ENCODE data around the gene ZNF865.
"Not testable (repeated sequence)": the region's sequence is repeated elsewhere in the genome, so short reads cannot be mapped to it uniquely, and the experiment has no call there.

ZNF865 gene

DNA sequence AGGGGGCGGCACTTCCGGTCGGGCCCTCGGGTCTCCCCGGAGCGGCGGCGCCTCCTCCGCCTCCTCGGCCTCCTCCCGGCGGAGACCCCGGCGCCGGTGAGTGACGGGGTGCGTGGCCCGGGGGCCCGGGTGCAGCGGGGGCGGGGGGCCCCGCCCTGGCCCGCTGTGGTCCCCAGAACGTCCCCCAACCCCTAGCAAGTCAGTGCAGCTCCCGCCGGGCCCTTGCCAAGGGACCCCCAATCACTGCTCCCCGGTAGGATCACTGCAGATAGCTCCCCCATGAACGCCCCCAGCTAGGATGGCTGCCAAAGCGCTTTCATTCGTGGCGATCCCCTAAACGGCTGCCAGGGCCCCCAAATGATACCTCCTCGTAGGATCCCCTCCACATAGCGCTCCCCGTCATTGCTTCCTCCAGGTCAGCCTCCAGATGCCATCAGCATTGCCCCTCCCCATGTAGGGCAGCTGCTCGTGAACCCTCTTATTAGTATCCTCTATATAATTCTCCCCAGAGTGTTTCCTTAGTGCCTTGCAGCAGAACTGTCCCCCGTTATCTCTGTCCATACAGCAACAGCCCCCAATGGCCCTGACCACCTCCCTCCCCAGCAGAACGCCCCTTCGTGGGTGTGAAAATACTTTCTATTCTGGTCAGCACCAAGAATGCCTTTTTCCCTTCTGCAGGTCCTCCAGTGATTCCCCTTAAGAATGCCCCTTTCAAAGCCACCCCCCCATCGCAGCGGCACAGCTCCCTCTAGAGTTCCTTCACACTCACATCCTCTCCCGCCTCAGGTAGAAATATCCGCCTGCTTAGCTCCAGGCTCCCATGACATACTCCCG lies at the start of gene ZNF865:
Gene ZNF865 (plus strand): TSS at position 11 of the 834 bp plus-strand sequence. CDS start 7,972 bp downstream, outside the sequence.
- peak within 1 kb of the TSS; percentile 85 for H3K4me3 ChIP-seq (ENCODE audit: low read depth, low read length)
- TF ChIP-seq, protein P1, sequence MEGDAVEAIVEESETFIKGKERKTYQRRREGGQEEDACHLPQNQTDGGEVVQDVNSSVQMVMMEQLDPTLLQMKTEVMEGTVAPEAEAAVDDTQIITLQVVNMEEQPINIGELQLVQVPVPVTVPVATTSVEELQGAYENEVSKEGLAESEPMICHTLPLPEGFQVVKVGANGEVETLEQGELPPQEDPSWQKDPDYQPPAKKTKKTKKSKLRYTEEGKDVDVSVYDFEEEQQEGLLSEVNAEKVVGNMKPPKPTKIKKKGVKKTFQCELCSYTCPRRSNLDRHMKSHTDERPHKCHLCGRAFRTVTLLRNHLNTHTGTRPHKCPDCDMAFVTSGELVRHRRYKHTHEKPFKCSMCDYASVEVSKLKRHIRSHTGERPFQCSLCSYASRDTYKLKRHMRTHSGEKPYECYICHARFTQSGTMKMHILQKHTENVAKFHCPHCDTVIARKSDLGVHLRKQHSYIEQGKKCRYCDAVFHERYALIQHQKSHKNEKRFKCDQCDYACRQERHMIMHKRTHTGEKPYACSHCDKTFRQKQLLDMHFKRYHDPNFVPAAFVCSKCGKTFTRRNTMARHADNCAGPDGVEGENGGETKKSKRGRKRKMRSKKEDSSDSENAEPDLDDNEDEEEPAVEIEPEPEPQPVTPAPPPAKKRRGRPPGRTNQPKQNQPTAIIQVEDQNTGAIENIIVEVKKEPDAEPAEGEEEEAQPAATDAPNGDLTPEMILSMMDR (IDR thresholded peaks at IDR 0.05; ENCODE audit: borderline replicate concordance, insufficient read depth, low read depth, low read length), result peak; percentile 84

DNA sequence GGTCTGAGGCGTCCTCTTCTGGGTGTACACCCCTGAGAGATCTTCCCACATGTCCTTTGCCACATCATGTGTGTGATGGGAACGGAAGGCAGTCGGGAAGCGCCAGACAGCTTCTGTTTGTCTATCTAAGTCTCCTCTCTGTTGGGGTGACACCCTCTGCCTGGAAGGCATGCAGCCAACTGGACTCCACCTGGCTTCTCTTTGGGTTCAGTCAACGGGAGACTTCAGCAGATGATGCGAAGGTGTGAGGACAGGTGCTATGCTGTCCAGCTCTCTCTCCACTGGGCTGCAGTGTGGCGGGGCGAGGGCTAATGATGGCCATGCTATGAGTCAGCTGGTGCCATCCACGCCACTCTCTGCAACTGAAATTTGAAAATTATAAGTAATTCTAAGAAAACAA lies 45.8 kb upstream of the ZNF865 start:
- TF ChIP-seq, protein P1 (IDR thresholded peaks at IDR 0.05; ENCODE audit: borderline replicate concordance, insufficient read depth, low read depth, low read length), result no peak

DNA sequence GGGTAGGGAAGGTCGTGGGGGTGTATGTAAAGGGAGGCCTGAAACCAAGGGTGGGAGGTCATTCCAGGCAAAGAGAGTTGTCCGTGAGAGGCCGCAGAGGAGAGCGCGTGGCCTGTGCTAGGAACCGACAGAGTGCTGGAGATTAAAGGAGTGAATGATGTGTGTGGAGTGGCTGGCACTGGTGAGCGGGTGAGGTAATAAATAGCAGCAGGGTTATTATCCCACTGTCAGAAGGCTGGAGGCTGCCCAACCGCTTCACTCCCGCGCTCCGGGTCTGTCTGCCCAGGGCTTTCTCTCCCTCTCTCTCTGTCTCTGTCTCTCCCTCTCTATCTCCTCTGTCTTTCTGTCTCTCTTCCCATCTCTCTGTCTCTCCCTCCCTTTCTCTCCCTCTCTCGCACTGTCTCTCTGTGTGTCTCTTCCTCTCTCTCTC lies 42.2 kb upstream of the ZNF865 start:
- TF ChIP-seq, protein P1 (IDR thresholded peaks at IDR 0.05; ENCODE audit: borderline replicate concordance, insufficient read depth, low read depth, low read length), result no peak
- no peak overlapping the region for H3K4me3 ChIP-seq (ENCODE audit: low read depth, low read length)

More for the DNA sequence above, 45.8 kb upstream of the ZNF865 start:
- no peak overlapping the region for H3K4me3 ChIP-seq (ENCODE audit: low read depth, low read length)

DNA sequence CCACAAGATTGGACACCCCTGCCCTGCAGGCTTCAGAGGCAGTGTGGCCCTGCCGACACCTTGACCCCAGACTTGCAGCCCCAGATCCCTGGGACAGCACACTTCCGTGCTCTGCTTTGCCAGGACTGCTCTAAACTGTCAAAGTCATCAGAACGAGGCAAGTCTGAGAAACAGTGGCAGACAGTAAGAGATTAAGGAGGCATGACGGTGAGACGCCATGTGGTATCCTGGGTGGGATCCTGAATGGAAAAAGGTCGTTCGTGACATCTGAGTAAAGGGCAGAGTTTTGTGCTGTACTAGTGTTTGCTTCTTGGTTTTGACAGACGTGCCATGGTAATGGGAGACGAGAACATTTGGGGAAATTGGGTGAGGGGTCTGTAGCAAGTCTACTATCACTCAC lies 38.6 kb upstream of the ZNF865 start:
- H3K4me3 ChIP-seq (ENCODE audit: low read depth, low read length), result no peak overlapping the region
- TF ChIP-seq, protein P1 (IDR thresholded peaks at IDR 0.05; ENCODE audit: borderline replicate concordance, insufficient read depth, low read depth, low read length), result no peak

DNA sequence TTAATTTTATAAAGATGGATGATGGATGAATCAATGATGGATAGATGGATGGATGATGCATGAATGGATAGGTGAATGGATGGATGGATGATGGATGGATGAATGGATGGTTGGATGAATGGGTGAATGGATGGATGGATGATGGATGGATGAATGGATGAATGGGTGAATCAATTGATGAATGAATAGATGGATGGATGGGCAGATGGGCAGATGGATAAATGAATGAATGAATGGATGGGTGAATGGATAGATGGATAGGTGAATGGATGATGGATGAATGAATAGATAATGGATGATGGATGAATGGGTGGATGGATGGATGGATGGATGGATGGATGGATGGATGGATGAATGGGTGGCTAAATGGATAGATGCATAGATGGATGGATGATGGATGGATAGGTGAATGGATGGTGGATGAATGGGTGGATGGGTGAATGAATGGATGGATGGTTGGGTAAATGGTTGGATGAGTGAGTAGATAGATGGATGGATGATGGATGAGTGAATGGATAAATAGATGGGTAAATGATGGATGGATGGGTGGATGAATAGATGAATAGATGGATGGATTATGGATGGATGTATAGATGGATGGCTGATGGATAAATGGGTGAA lies 37.6 kb upstream of the ZNF865 start:
- H3K4me3 ChIP-seq (ENCODE audit: low read depth, low read length), result no peak overlapping the region
- TF ChIP-seq, protein P1 (IDR thresholded peaks at IDR 0.05; ENCODE audit: borderline replicate concordance, insufficient read depth, low read depth, low read length), result no peak

DNA sequence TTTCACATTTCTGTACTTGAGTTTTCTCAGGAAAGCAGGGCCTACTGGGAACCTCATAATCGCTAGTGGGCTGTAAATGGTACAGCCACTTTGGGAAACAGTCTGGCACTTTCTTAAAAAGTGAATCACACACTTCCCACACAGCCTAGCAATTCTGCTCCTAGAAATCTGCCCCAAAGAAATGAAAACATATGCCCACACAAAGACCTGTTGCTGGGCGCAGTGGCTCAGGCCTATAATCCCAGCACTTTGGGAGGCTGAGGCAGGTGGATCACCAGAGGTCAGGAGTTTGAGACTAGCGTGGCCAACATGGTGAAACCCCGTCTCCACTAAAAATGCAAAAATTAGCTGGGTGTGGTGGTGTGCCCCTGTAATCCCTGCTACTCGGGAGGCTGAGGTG lies 36.0 kb upstream of the ZNF865 start:
- not testable (repeated sequence) for H3K4me3 ChIP-seq (ENCODE audit: low read depth, low read length)

DNA sequence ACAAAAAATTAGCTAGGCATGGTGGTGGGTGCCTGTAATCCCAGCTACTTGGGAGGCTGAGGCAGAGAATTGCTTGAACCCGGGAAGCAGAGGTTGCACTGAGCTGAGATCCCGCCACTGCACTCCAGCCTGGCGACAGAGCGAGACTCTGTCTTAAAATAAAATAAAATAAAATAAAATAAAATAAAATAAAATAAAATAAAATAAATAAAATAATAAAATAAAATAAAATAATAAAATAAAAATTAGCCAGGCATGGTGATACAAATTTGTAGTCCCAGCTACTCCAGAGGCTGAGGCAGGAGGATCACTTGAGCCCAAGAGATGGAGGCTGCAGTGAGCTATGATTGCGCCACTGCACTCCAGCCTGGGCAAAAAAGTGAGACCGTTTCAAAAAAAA lies 31.5 kb upstream of the ZNF865 start:
- not testable (repeated sequence) for H3K4me3 ChIP-seq (ENCODE audit: low read depth, low read length)

DNA sequence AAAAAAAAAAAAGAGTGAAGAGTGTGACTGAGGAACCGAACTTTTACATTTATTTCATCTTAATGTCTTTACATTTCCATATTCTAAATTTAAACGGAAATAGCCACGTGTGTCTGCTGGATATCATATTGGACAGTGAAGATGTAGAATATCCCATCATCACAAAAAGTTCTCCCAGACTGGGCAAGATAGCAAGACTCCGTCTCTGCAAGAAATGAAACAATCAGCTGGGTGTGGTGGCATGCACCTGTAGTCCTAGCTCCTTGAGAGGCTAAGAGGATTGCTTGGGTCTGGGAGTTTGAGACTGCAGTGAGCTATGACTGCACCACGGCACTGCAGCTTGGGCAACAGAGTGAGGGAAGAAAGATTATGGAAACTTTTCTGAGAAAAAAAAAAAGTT lies 28.7 kb upstream of the ZNF865 start:
- TF ChIP-seq, protein P1 (IDR thresholded peaks at IDR 0.05; ENCODE audit: borderline replicate concordance, insufficient read depth, low read depth, low read length), result no peak
- H3K4me3 ChIP-seq (ENCODE audit: low read depth, low read length), result no peak overlapping the region

All from GM12875 (cell line).